Parathyroid adenoma (tissue), 2 donors: ENCODE data around the gene TNK2.

Experiments
- H2AFZ ChIP-seq: fragments of 300-600 bp; sonication (generic); one replicate; pipeline ENCODE4 v1.7.0; 2017; ENCODE audit warnings: antibody characterized with exemption, mild to moderate bottlenecking
- H3K27ac ChIP-seq: fragments of 300-600 bp; sonication (generic); one replicate; pipeline ENCODE4 v1.7.0; 2017
- H3K27me3 ChIP-seq: fragments of 300-600 bp; sonication (generic); one replicate; pipeline ENCODE4 v1.7.0; 2017; ENCODE audit warnings: low read length; ENCODE audit not compliant: control insufficient read depth, insufficient read depth
- H3K36me3 ChIP-seq: fragments of 300-600 bp; sonication (generic); one replicate; pipeline ENCODE4 v1.7.0; 2017; ENCODE audit warnings: low read length; ENCODE audit not compliant: control insufficient read depth, insufficient read depth
- H3K4me1 ChIP-seq: fragments of 300-600 bp; sonication (generic); one replicate; pipeline ENCODE4 v1.7.0; 2017; ENCODE audit warnings: control low read depth
- H3K4me2 ChIP-seq: fragments of 300-600 bp; sonication (generic); one replicate; pipeline ENCODE4 v1.7.0; 2017; ENCODE audit warnings: low read length
- H3K4me3 ChIP-seq: fragments of 300-600 bp; sonication (generic); one replicate; pipeline ENCODE4 v1.7.0; 2017; ENCODE audit warnings: low read depth, low read length
- H3K79me2 ChIP-seq: fragments of 300-600 bp; sonication (generic); one replicate; pipeline ENCODE4 v1.7.0; 2017; ENCODE audit warnings: control low read depth
- H3K9ac ChIP-seq: fragments of 300-600 bp; sonication (generic); one replicate; pipeline ENCODE4 v1.7.0; 2017; ENCODE audit warnings: mild to moderate bottlenecking
- H3K9me3 ChIP-seq: fragments of 300-600 bp; sonication (generic); one replicate; pipeline ENCODE4 v1.7.0; 2017; ENCODE audit warnings: low read length; ENCODE audit not compliant: control insufficient read depth
- CTCF ChIP-seq: fragments of 300-600 bp; sonication (generic); IDR thresholded peaks from one replicate; pipeline ENCODE4 v1.7.0; 2017; ENCODE audit warnings: antibody characterized with exemption, mild to moderate bottlenecking
- donor health status: primary hyperparathyroidism.

TNK2 gene

DNA sequence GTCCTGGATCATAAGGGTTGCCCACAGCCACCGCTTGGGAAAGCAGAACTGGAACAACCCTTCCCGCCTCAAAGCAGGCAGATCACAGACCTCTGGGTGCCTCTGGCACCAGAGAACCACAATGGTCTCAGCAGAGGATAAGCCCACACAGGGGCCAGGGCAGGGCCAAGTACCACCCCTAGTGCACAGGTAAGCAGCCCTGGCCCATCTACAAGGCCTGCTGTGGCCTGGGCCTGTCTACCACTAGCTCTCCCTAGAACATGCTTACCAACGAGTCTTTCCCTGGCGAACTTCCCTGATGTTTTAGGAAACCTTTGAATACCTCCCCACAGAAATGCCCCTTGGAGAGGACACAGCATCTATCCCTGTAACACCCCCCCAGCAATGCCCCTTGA, 28.3 kb downstream of the TNK2 start:
- no peak overlapping the region for H3K27ac ChIP-seq
- no peaks in the 10 kb centered on the region for H3K9me3 ChIP-seq
- H2AFZ ChIP-seq = no peak overlapping the region
- no peaks in the 10 kb centered on the region for H3K79me2 ChIP-seq
- no peaks in the 10 kb centered on the region for H3K4me1 ChIP-seq
- no peak overlapping the region for H3K9ac ChIP-seq
- no peaks in the 10 kb centered on the region for H3K36me3 ChIP-seq
- no peak for TF ChIP-seq CTCF
- no peaks in the 10 kb centered on the region for H3K27me3 ChIP-seq
- no peak overlapping the region for H3K4me2 ChIP-seq
- H3K4me3 ChIP-seq = no peak overlapping the region

DNA sequence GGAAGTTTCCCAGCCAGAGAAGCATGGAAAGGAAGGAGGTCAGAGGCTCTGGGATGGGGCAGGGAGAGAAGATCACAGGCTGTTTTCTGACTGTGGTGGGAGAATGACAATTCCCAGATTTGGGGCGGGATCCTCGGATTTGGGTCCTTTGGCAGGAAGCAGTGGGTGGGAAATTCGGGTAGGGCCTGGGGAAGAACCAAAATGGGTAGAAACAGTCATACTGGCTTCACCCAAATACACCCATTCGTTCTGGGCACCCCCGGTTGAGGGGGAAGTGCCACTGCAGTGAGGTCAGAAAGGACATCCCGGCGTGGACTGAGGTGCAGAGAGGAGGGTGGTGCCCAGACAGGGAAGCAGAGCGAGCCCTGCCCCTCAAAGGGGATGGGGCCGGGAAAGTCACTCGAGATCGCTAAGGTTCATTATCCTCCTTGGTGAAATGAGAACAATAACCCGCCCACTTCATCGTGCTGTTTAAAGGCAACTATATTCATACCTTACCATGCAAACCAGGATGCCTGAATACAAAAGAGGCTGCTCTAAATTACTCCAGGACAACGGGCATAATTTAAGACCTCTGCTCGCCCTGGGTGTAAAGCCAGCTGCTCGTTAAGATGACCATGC, 28.8 kb downstream of the TNK2 start:
- no peak overlapping the region for H2AFZ ChIP-seq
- no peak overlapping the region for H3K4me2 ChIP-seq
- H3K27ac ChIP-seq = no peak overlapping the region
- H3K9me3 ChIP-seq = no peaks in the 10 kb centered on the region
- H3K36me3 ChIP-seq = no peaks in the 10 kb centered on the region
- TF ChIP-seq CTCF = no peak
- no peaks in the 10 kb centered on the region for H3K79me2 ChIP-seq
- no peak overlapping the region for H3K9ac ChIP-seq
- H3K4me1 ChIP-seq = no peaks in the 10 kb centered on the region
- no peaks in the 10 kb centered on the region for H3K27me3 ChIP-seq
- no peak overlapping the region for H3K4me3 ChIP-seq

DNA sequence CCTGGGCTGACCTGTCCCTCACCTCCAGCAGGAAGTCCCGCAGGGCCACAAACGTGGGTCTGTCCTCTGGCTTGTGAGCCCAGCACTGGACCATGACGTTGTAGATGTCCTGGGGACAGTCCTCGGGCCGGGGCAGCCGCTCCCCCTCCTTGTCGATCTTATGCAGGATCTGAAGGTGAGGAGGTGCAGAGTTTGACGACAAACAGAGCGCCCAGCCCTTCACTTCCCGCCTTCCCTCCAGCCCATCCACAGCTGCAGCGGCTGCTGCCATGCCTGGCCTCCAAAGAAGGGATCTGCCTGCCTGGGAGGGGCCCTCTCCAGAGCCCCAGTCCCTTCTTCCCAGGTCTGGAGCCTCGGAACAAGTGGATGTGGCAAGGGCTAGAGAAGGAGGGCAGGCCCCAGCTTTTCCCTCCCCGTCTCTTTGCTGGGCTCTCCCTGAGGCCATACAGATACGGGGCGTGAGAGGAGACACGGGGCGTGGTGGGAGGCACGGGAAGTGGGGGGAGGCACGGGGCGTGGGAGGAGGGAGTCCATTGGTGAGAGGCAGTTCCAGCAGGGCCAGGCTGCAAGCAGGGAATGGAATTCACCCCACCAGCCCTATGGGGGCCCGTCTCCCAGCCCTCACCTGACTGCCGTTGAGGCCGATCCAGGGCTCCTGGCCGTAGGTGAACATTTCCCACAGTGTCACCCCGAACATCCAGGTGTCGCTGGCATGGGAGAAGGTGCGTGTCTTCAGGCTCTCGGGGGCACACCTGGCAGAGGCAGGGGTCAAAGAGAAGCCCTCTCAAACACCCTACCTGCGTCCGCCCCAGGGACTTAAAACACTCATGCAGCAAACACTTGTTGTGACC, 29.7 kb downstream of the TNK2 start:
- Histone ChIP-seq H3K36me3 (no peaks in the 10 kb centered on the region), H3K9ac (no peak overlapping the region)

GRCh38 chr3:195877767-195878423, 30.5 kb downstream of the TNK2 start:
- H3K27ac ChIP-seq = no peak overlapping the region
- no peak for TF ChIP-seq CTCF
- H3K4me2 ChIP-seq = no peak overlapping the region
- H3K9ac ChIP-seq = no peak overlapping the region
- H3K4me3 ChIP-seq = no peak overlapping the region
- no peaks in the 10 kb centered on the region for H3K79me2 ChIP-seq
- no peaks in the 10 kb centered on the region for H3K36me3 ChIP-seq
- no peaks in the 10 kb centered on the region for H3K9me3 ChIP-seq
- no peak overlapping the region for H2AFZ ChIP-seq
- H3K4me1 ChIP-seq = no peaks in the 10 kb centered on the region
- no peaks in the 10 kb centered on the region for H3K27me3 ChIP-seq

More for the DNA sequence above, 29.7 kb downstream of the TNK2 start:
- Histone ChIP-seq H3K9me3 (no peaks in the 10 kb centered on the region), H3K4me1 (no peaks in the 10 kb centered on the region), H3K4me3 (no peak overlapping the region), H3K4me2 (no peak overlapping the region), H3K27me3 (no peaks in the 10 kb centered on the region), H3K79me2 (no peaks in the 10 kb centered on the region), H2AFZ (no peak overlapping the region), H3K27ac (no peak overlapping the region)
- no peak for TF ChIP-seq CTCF
